ENCODE data around the gene VLDLR. TPM values are rescaled to one million over a fixed set of nuclear protein-coding genes. Genes with fewer than 3 reads are reported as not detected.

VLDLR gene
- 27.1 and 37.4 TPM in 2 replicates for total RNA-seq

GRCh38 chr9:2621722-2622460 is at the start of gene VLDLR:
TSS of gene VLDLR (plus strand) at chr9:2621787. CDS start at chr9:2622190, 403 bp downstream.

Other genes with a start within 250 kb of the VLDLR start
- not detected in 2 replicates for gene KCNV2, start 95.7 kb downstream of the VLDLR start, total RNA-seq
- gene PUM3, start 222.3 kb downstream of the VLDLR start, total RNA-seq = 61.1 and 78.8 TPM in 2 replicates